Measurements from ENCODE around the gene HNRNPUL2.
"Not testable (repeated sequence)": the region's sequence is repeated elsewhere in the genome, so short reads cannot be mapped to it uniquely, and the experiment has no call there.

HNRNPUL2 gene

DNA sequence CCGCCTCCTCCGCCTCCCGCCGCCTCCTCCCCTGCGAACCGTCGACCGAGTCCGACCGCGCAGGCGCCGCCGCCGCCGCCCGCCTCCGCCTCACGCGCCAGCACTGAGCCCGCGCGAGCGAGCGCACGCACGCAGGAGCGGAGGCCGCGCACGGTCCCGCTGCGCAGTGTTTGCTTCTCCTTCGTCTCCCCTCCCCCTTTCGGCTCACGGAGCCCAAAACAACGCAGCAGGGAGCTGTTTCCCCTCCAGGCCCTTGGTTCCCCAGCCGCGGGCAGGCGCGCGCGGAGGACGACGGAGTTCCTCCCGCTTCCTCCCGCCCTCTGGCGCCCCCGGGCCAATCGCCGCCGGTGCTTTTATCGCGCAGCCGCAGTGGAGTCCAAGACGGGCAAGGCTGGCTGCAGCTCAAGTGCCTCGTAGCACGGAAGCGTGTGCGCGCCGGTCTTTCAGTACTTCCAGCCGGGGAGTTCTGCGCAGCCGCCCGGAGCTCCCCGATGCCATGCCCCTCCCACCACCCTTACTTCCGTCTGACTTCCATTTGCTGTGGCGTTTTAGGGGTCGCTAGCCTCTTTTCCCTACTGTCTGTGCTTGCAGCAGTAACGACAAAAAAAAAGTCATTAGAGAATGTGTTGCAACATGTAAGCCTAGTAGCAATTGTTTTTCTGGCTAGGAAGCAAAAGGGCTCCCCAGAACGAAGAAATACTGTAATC is at the start of gene HNRNPUL2:
Gene HNRNPUL2, minus strand, starts transcription at position 293 of the 707 bp plus-strand sequence. CDS start 301 bp downstream, outside the sequence.
- TF ChIP-seq, protein P1, sequence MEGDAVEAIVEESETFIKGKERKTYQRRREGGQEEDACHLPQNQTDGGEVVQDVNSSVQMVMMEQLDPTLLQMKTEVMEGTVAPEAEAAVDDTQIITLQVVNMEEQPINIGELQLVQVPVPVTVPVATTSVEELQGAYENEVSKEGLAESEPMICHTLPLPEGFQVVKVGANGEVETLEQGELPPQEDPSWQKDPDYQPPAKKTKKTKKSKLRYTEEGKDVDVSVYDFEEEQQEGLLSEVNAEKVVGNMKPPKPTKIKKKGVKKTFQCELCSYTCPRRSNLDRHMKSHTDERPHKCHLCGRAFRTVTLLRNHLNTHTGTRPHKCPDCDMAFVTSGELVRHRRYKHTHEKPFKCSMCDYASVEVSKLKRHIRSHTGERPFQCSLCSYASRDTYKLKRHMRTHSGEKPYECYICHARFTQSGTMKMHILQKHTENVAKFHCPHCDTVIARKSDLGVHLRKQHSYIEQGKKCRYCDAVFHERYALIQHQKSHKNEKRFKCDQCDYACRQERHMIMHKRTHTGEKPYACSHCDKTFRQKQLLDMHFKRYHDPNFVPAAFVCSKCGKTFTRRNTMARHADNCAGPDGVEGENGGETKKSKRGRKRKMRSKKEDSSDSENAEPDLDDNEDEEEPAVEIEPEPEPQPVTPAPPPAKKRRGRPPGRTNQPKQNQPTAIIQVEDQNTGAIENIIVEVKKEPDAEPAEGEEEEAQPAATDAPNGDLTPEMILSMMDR (IDR thresholded peaks at IDR 0.05; ENCODE audit: low read depth, low read length), result no peak; the same call in 1 of the 2 replicates

GRCh38 chr11:62775646-62776045 is 48.4 kb upstream of the HNRNPUL2 start:
- no peak for DNase-seq (ENCODE audit: extremely low read depth, low read depth)

More for the DNA sequence above, at the start of gene HNRNPUL2:
- DNase-seq (ENCODE audit: extremely low read depth, low read depth), result peak; percentile 99

DNA sequence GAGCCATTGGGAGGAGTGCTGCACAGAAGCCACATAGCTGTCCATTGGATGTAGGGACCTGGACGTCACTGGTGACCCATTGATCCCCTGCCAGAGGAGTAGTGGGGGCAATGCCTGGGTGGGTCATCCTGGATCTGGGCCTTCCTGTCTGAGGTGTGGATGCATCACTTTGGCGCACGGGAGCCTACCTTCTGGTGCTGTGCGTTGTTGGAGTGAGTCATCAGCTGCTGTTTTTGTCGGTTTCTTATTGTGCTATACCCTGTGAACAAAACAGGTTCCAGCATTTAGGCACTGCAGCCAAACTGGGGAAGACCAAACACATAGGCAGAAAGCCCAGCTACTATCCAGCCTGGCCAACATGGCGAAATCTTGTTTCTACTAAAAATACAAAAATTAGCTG is 47.1 kb upstream of the HNRNPUL2 start:
- DNase-seq (ENCODE audit: extremely low read depth, low read depth), result no peak
- TF ChIP-seq, protein P1 (IDR thresholded peaks at IDR 0.05; ENCODE audit: low read depth, low read length), result no peak

More at GRCh38 chr11:62775646-62776045, 48.4 kb upstream of the HNRNPUL2 start:
- TF ChIP-seq, protein P1 (IDR thresholded peaks at IDR 0.05; ENCODE audit: low read depth, low read length), result no peak

- DNase-seq (ENCODE audit: extremely low read depth, low read depth), result peak; percentile 84
- TF ChIP-seq, protein P1 (IDR thresholded peaks at IDR 0.05; ENCODE audit: low read depth, low read length), result no peak
Observed at GRCh38 chr11:62771144-62772021, 44.1 kb upstream of the HNRNPUL2 start, which contains the start of gene TAF6L. TSS of gene TAF6L (plus strand) at chr11:62771396. CDS start at chr11:62775784, 4,388 bp downstream.

- TF ChIP-seq, protein P1 (IDR thresholded peaks at IDR 0.05; ENCODE audit: low read depth, low read length), result no peak
- DNase-seq (ENCODE audit: extremely low read depth, low read depth), result no peak
Observed at GRCh38 chr11:62770778-62771143, 43.5 kb upstream of the HNRNPUL2 start.

GRCh38 chr11:62760867-62761227 is 33.6 kb upstream of the HNRNPUL2 start:
- not testable (repeated sequence) for DNase-seq (ENCODE audit: extremely low read depth, low read depth)

DNA sequence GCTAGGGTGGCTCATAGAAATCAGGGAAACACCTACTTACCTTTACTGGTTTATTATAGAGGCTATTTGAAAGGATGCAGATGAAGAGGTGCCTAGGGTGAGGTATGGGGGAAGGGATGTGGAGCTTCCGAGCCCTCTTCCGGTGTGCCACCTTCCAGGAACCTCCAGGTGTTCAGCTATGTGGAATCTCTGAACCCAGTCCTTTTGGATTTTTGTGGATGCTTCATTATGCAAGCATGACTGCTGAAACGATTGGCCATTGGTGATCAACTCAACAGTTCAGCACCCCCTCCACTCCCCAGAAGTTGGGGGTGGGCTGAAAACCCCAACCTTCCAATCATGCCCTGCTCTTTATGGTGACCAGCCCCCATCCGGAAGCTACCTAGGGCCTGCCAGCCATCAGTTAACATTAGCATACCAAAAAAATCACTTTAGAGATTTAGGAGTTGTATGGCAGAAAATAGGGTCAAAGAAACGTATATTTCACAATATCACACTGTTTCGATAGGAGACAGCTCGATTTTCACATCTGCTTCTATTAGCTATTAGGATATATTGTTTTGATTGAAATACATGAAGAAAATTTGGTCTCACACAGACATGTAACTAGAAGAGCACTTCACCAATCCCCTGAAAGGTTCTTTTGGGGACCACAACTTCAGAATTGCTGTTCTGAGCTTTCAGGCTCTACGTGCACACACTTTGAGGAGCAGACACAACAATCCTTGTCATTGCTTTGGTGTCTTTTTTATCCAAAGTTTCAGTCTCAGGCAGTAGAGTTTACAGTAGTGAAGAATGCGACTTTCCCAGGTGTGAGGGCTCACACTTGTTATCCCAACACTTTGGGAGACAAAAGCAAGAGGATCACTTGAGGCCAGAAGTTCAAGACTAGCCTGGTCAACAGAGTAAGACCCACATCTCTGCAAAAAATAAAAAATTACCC is 30.9 kb upstream of the HNRNPUL2 start:
- DNase-seq (ENCODE audit: extremely low read depth, low read depth), result no peak
- TF ChIP-seq, protein P1 (IDR thresholded peaks at IDR 0.05; ENCODE audit: low read depth, low read length), result no peak
